Endothelial cell of umbilical vein (primary cell): Measurements from ENCODE around the gene KLC1. TPM values are rescaled to one million over a fixed set of nuclear protein-coding genes. Genes with fewer than 3 reads are reported as not detected.

Source experiments
- BruUV-seq: library from RNA; stranded (reverse); fragments of 400-500 nt; replicated peaks from 2 replicates; lab custom pipeline; 2021; lab: Mats Ljungman, UMichigan
- CTCF ChIA-PET: fragments of 300-600, 350-600 bp; sonication (Branson Sonifier 250); formaldehyde crosslinking; loops from one replicate; lab custom pipeline; 2021; ENCODE audit warnings: antibody characterized with exemption, inconsistent platforms; lab: Charles Lee
- POLR2A ChIA-PET: fragments of 300-600, 350-600 bp; sonication (Branson Sonifier 250); formaldehyde crosslinking; loops from one replicate; lab custom pipeline; 2021; ENCODE audit warnings: antibody characterized with exemption, inconsistent platforms; lab: Charles Lee
- DNase-seq: peaks from one replicate; pipeline ENCODE4 v3.0.0-alpha.2; 2011; ENCODE audit warnings: low read depth, low spot score
- FAIRE-seq: peaks from 2 replicates; lab custom pipeline; 2011; peaks lifted over from hg19 to GRCh38; lab: Jason Lieb, UNC
- H2AFZ ChIP-seq: 2 replicates; pipeline ENCODE4 v1.6.0; 2012; ENCODE audit warnings: low read depth, low read length, control low read depth, inconsistent platforms
- H3K27ac ChIP-seq: 2 replicates; pipeline ENCODE4 v1.5.1; 2011; ENCODE audit warnings: low read depth, mild to moderate bottlenecking, control low read depth, low read length, moderate library complexity; ENCODE audit not compliant: insufficient read depth
- H3K27me3 ChIP-seq, 2 experiments: 2 replicates each; pipeline versions ENCODE4 v1.6.0 to v1.6.1; 2011; ENCODE audit warnings: low read length in 2 of 2, mixed read lengths in 1 of 2; ENCODE audit not compliant: control insufficient read depth in 2 of 2, insufficient read depth in 2 of 2
- H3K36me3 ChIP-seq, 2 experiments: 2 replicates in 1 of 2; 3 replicates in 1 of 2; pipeline ENCODE4 v1.5.1; 2011; ENCODE audit warnings: low read length in 2 of 2, mild to moderate bottlenecking in 1 of 2, moderate library complexity in 1 of 2; ENCODE audit not compliant: control insufficient read depth in 2 of 2, insufficient read depth in 2 of 2; ENCODE audit errors: extremely low read depth in 1 of 2
- H3K4me1 ChIP-seq: 3 replicates; pipeline ENCODE4 v1.5.1; 2011; ENCODE audit warnings: mild to moderate bottlenecking, low read length; ENCODE audit not compliant: control insufficient read depth, insufficient read depth; ENCODE audit errors: extremely low read depth
- H3K4me2 ChIP-seq: 2 replicates; pipeline ENCODE4 v1.6.1; 2011; ENCODE audit warnings: low read length, control low read depth, mixed read lengths; ENCODE audit not compliant: insufficient read depth
- H3K4me3 ChIP-seq, 3 experiments: fragments of 200-600 bp in 1 of 3; sonication (generic), shearing (Covaris generic) in 1 of 3; replicated peaks in 1 of 3; 2 replicates each; pipeline ENCODE4 v1.5.1; 2011 to 2016; ENCODE audit warnings: control low read depth in 3 of 3, low read length in 3 of 3, mild to moderate bottlenecking in 2 of 3, inconsistent platforms in 1 of 3, low read depth in 1 of 3, moderate library complexity in 1 of 3; ENCODE audit not compliant: insufficient read depth in 1 of 3
- H3K79me2 ChIP-seq: 2 replicates; pipeline ENCODE4 v1.6.0; 2012; ENCODE audit warnings: low read length, inconsistent platforms; ENCODE audit not compliant: control insufficient read depth, insufficient read depth
- H3K9ac ChIP-seq: replicated peaks from 2 replicates; pipeline ENCODE3; 2011; ENCODE audit warnings: low read length, control low read depth; ENCODE audit not compliant: insufficient read depth; ENCODE audit errors: extremely low read depth
- H3K9me1 ChIP-seq: replicated peaks from 3 replicates; pipeline ENCODE4 v1.6.0; 2011; ENCODE audit warnings: mild to moderate bottlenecking, low read length; ENCODE audit not compliant: control insufficient read depth, insufficient read depth; ENCODE audit errors: extremely low read depth
- H3K9me3 ChIP-seq: replicated peaks from 2 replicates; pipeline ENCODE4 v1.5.1; 2012; ENCODE audit warnings: low read length, inconsistent platforms; ENCODE audit not compliant: control insufficient read depth, insufficient read depth
- H4K20me1 ChIP-seq: replicated peaks from 2 replicates; pipeline ENCODE3; 2011; ENCODE audit warnings: mild to moderate bottlenecking, low read length; ENCODE audit not compliant: control insufficient read depth, insufficient read depth; ENCODE audit errors: extremely low read depth
- EZH2 ChIP-seq: IDR thresholded peaks from 2 replicates; pipeline ENCODE4 v1.6.1; 2012; ENCODE audit warnings: borderline replicate concordance, low read depth, mild to moderate bottlenecking, moderate library complexity, low read length, inconsistent platforms; ENCODE audit not compliant: severe bottlenecking
- FOS ChIP-seq: IDR thresholded peaks from 2 replicates; pipeline ENCODE4 v1.6.1; 2011; ENCODE audit warnings: mild to moderate bottlenecking, low read length, moderate library complexity, borderline replicate concordance; ENCODE audit not compliant: insufficient read depth
- GATA2 ChIP-seq: IDR thresholded peaks from 2 replicates; pipeline ENCODE4 v1.7.0; 2011; ENCODE audit warnings: low read depth, mild to moderate bottlenecking, moderate library complexity, mixed read lengths, low read length; ENCODE audit not compliant: insufficient read length, insufficient read depth
- JUN ChIP-seq: IDR thresholded peaks from 2 replicates; pipeline ENCODE4 v1.6.1; 2011; ENCODE audit warnings: borderline replicate concordance, low read depth; ENCODE audit not compliant: insufficient read length, insufficient read depth
- MYC ChIP-seq: IDR thresholded peaks from one replicate; pipeline ENCODE4 v1.6.1; 2011; ENCODE audit warnings: mild to moderate bottlenecking, low read depth, low read length
- POLR2A ChIP-seq: IDR thresholded peaks from 2 replicates; pipeline ENCODE4 v1.6.1; 2012; ENCODE audit warnings: low read depth, mild to moderate bottlenecking, control low read depth, low read length
- POLR2AphosphoS5 ChIP-seq: IDR thresholded peaks from 2 replicates; pipeline ENCODE4 v1.6.1; 2012; ENCODE audit warnings: low read depth, mild to moderate bottlenecking, control low read depth, low read length, moderate library complexity; ENCODE audit not compliant: insufficient read depth
- dilution Hi-C: fragments of 300-500 bp; cut with MboI; formaldehyde crosslinking; loops from one replicate; pipeline ENCODE4 v1.15.0; 2019; ENCODE audit warnings: low sequenced_read_pairs; ENCODE audit not compliant: extremely low pct_ligation_motif_present
- intact Hi-C: fragments of 100-400 bp; cut with micrococcal nuclease; formaldehyde crosslinking; loops from one replicate; pipeline ENCODE4 v1.10.0; 2022
- polyA plus RNA-seq, 4 experiments: library from polyadenylated mRNA; depleted of rRNA in 3 of 4; stranded (reverse) in 3 of 4; unstranded in 1 of 4; fragments of >200 nt; gene quantifications; 2 replicates each; pipeline versions ENCODE4 v1.2.1 to v1.2.3, GENCODE V29; 2011 to 2012; ENCODE audit warnings: missing spikeins in 1 of 4
- total RNA-seq: library from RNA; stranded (reverse); gene quantifications from 2 replicates; pipeline ENCODE4 v1.2.3, GENCODE V29; 2021
- TF ChIP-seq, protein P1 (sequence below), 2 donors: IDR thresholded peaks; 1 replicate in 1 of 2; 2 replicates in 1 of 2; pipeline ENCODE4 v1.5.1; 2011; ENCODE audit warnings: low read length in 2 of 2, mild to moderate bottlenecking in 2 of 2, moderate library complexity in 2 of 2, control low read depth in 1 of 2, inconsistent platforms in 1 of 2, low read depth in 1 of 2; ENCODE audit not compliant: insufficient read depth in 1 of 2; ENCODE audit errors: extremely low read depth in 1 of 2
- TF ChIP-seq, protein P2 (sequence below): IDR thresholded peaks from 2 replicates; pipeline ENCODE4 v1.6.1; 2011; ENCODE audit not compliant: insufficient read depth, insufficient read length

The KLC1 gene
- total and polyA plus RNA-seq, 2 donors (not counting 3 experiments of a cell fraction or from before 2014, with no cell fraction given): 124 to 233 TPM

DNA sequence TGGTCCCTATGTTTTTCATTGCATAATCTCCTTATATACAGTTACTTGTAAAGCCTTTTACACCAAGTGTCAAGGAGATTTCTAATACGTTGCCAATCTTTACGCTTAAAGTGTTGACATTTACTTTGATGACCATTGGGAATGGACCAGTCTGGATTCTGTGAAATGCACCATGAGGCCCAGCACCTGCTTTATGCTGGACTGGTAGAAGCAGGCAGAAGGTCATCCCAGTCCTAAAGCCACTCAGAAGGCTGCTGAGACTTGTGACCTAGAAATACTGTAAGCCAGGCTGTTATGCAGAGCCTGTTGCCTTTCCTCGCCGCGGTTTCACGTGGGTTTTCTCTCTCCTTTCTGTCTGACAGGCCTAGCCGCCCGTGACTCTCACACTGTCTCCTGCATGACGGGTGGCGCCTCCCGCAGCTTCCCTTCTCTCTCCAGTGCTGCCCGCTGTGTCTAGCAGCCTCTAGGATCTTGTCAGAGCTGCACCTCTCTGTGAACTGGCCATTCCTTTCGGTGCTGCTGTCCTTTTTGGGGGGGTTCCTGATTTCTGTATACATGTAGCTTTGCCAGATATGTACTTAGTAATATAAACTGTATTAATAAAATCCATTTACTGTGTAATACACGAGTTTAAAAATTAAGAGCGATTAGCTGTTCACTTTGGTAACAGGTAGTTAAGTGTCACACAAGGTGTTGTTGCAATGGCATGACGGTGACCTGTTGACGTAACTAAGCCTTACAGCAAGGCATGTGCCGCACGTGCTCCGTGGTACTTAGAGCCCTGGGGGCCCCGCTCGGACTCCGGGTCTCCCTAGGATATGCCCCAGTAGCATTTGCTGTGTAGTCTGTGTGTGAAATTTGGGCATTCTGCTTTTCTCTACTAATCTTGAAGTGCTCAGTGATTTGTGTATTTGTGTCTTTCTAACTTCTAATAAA, 56.5 kb downstream of the KLC1 start:
- FAIRE-seq: no peak
- dilution Hi-C loops (no loop called here), intact Hi-C loops (no loop called here)
- Histone ChIP-seq H3K27me3 (no peaks in the 10 kb centered on the region), H3K36me3 (peaks cover 18 to 31% of the 10 kb centered on the region in 2 experiments), H3K9ac (no peak overlapping the region), H3K27ac (no peak overlapping the region), H3K4me1 (no peaks in the 10 kb centered on the region), H4K20me1 (peaks cover 3% of the 10 kb centered on the region), H3K79me2 (peaks cover 13% of the 10 kb centered on the region), H3K9me3 (no peaks in the 10 kb centered on the region), H2AFZ (no peak overlapping the region), H3K4me3 (no peak overlapping the region), H3K4me2 (no peak overlapping the region), H3K9me1 (no peaks in the 10 kb centered on the region)
- CTCF ChIA-PET: no interaction called here
- POLR2A ChIA-PET: no interaction called here
- no TSS peak for BruUV-seq
- TF ChIP-seq MYC: no peak
- no peak for TF ChIP-seq EZH2
- TF ChIP-seq POLR2A: no peak
- TF ChIP-seq, protein P1, sequence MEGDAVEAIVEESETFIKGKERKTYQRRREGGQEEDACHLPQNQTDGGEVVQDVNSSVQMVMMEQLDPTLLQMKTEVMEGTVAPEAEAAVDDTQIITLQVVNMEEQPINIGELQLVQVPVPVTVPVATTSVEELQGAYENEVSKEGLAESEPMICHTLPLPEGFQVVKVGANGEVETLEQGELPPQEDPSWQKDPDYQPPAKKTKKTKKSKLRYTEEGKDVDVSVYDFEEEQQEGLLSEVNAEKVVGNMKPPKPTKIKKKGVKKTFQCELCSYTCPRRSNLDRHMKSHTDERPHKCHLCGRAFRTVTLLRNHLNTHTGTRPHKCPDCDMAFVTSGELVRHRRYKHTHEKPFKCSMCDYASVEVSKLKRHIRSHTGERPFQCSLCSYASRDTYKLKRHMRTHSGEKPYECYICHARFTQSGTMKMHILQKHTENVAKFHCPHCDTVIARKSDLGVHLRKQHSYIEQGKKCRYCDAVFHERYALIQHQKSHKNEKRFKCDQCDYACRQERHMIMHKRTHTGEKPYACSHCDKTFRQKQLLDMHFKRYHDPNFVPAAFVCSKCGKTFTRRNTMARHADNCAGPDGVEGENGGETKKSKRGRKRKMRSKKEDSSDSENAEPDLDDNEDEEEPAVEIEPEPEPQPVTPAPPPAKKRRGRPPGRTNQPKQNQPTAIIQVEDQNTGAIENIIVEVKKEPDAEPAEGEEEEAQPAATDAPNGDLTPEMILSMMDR (IDR thresholded peaks at IDR 0.05; ENCODE audit: extremely low read depth in 1 of 2, insufficient read depth in 1 of 2, low read depth in 1 of 2, low read length in 2 of 2): no peak
- no peak for TF ChIP-seq JUN
- no peak for TF ChIP-seq POLR2AphosphoS5
- TF ChIP-seq, protein P2, sequence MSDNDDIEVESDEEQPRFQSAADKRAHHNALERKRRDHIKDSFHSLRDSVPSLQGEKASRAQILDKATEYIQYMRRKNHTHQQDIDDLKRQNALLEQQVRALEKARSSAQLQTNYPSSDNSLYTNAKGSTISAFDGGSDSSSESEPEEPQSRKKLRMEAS: no peak
- TF ChIP-seq FOS: no peak
- no peak for TF ChIP-seq GATA2
- no peak for DNase-seq
